ENCODE measurements around the gene F13A1.

DNA sequence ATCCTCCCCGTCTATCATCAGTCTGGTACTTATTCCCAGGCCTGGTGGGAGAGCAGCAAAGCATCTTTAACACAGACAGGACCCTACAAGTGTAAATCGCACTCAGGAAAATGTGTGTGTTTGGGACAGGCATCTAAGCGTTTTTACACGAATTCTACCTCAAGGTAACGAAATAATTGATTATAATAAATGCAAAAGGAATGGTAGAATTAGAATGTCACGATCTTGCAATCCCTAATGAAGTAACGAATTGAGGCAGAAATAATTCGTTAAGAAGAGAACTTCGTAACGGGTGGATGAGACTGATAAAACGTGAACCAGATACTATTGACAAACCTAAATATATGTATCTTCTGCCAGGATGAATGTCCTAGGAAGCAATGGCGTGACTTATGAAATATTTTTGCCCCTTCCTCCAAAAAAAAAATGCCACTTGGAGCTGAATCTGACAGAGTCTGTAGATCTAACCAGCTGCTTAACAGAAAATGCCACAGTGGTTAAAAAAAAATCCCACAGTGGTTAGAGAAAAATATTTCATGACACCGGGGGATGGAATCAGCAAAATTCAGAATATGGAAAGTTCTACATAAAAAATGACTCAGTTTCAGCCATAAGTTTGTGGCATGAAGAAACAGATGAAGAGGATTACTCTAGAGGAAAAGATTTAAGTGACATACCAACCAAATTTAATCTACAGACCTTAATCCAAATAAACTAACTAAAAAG lies 68.7 kb downstream of the F13A1 start:
- TF ChIP-seq CTCF (IDR thresholded peaks at IDR 0.05; ENCODE audit: insufficient read depth, low read length, poor library complexity, severe bottlenecking) (no peak), EZH2phosphoT487 (conservative IDR thresholded peaks at IDR 0.05; ENCODE audit: low read length) (no peak)
